ENCODE results near the gene MYO16. TPM values are rescaled to one million over a fixed set of nuclear protein-coding genes. Genes with fewer than 3 reads are reported as not detected.

The MYO16 gene
- polyA plus RNA-seq, 1 donor from 2014 or later: 2.5 TPM

DNA sequence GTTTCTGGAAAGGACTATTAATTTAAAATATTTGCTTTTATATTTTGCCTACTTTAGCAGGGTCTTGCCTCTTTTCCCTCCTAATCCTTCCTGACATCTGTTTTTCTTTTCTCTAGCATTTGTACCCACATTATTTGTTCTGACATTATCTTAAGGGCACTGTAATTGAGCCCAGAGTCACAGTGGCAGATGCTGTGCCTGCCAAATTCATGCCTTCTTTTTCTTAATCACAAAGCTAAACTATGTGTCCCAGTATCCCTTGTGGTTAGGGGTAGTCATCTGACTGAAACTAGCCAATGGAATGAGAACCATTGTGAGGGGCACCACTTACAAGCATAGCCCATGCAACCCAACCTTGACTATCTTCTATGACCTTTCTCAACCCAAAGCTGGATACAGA, 562.9 kb downstream of the MYO16 start:
- Histone ChIP-seq H3K36me3 (ENCODE audit: insufficient read depth, low read length) (no peaks in the 10 kb centered on the region), H4K20me1 (ENCODE audit: insufficient read depth) (no peaks in the 10 kb centered on the region), H3K9ac (ENCODE audit: low read length) (no peak overlapping the region), H3K79me2 (replicated peaks; ENCODE audit: insufficient read depth, low read length) (no peaks in the 10 kb centered on the region), H3K4me3 (ENCODE audit: low read length) (no peak overlapping the region), H3K9me2 (ENCODE audit: insufficient read depth, low read length) (no peaks in the 10 kb centered on the region), H3K4me2 (ENCODE audit: low read length) (no peak overlapping the region), H2AFZ (ENCODE audit: low read depth, low read length) (no peak overlapping the region), H3K27ac (ENCODE audit: low read length) (no peak overlapping the region), H3F3A (ENCODE audit: insufficient read depth, low read length, poor library complexity, severe bottlenecking) (no peaks in the 10 kb centered on the region), H3K9me3 (ENCODE audit: low read length) (no peaks in the 10 kb centered on the region), H3K27me3 (ENCODE audit: insufficient read depth, low read depth, low read length) (no peaks in the 10 kb centered on the region)
- TF ChIP-seq TAF1 (IDR thresholded peaks at IDR 0.05; ENCODE audit: low read depth) (no peak), POLR2AphosphoS5 (IDR thresholded peaks at IDR 0.05) (no peak), SMC3 (conservative IDR thresholded peaks at IDR 0.05; ENCODE audit: poor library complexity) (no peak), REST (IDR thresholded peaks at IDR 0.05; ENCODE audit: borderline replicate concordance) (no peak), MXI1 (conservative IDR thresholded peaks at IDR 0.05; ENCODE audit: poor library complexity, severe bottlenecking) (no peak), EZH2 (IDR thresholded peaks at IDR 0.05; ENCODE audit: borderline replicate concordance, insufficient read depth, low read length, poor library complexity, severe bottlenecking) (no peak), EP300 (conservative IDR thresholded peaks at IDR 0.05; ENCODE audit: poor library complexity, severe bottlenecking) (no peak), RAD21 (conservative IDR thresholded peaks at IDR 0.05) (no peak)
- TF ChIP-seq, protein P1, sequence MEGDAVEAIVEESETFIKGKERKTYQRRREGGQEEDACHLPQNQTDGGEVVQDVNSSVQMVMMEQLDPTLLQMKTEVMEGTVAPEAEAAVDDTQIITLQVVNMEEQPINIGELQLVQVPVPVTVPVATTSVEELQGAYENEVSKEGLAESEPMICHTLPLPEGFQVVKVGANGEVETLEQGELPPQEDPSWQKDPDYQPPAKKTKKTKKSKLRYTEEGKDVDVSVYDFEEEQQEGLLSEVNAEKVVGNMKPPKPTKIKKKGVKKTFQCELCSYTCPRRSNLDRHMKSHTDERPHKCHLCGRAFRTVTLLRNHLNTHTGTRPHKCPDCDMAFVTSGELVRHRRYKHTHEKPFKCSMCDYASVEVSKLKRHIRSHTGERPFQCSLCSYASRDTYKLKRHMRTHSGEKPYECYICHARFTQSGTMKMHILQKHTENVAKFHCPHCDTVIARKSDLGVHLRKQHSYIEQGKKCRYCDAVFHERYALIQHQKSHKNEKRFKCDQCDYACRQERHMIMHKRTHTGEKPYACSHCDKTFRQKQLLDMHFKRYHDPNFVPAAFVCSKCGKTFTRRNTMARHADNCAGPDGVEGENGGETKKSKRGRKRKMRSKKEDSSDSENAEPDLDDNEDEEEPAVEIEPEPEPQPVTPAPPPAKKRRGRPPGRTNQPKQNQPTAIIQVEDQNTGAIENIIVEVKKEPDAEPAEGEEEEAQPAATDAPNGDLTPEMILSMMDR (IDR thresholded peaks at IDR 0.05; ENCODE audit: poor library complexity, severe bottlenecking): no peak

DNA sequence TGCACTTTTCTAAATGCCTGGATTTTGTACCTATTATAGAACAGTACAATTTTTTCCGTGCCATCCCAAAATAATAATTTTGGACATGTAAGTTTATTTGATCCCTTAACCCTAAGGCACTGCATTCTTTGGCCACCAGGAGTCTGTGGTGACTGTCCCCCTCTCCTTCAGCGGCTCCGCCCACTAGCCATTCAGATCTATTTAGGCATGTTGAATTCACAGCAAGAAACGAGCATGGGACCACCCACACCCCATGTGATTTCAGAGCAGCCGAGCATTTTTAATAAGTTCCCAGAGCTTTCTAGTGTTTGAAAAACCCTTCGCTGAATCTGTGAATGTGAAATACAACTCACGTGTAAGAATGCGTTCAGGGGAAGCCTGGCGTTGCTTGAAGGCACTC, 567.5 kb downstream of the MYO16 start:
- Histone ChIP-seq H3K79me2 (replicated peaks; ENCODE audit: insufficient read depth, low read length) (no peaks in the 10 kb centered on the region), H3K36me3 (ENCODE audit: insufficient read depth, low read length) (no peaks in the 10 kb centered on the region), H3K9me3 (ENCODE audit: low read length) (no peaks in the 10 kb centered on the region), H3F3A (ENCODE audit: insufficient read depth, low read length, poor library complexity, severe bottlenecking) (no peaks in the 10 kb centered on the region), H3K9me2 (ENCODE audit: insufficient read depth, low read length) (no peaks in the 10 kb centered on the region), H3K4me3 (ENCODE audit: low read length) (no peak overlapping the region), H3K27ac (ENCODE audit: low read length) (no peak overlapping the region), H3K9ac (ENCODE audit: low read length) (no peak overlapping the region), H3K27me3 (ENCODE audit: insufficient read depth, low read depth, low read length) (no peaks in the 10 kb centered on the region), H3K4me2 (ENCODE audit: low read length) (no peak overlapping the region), H2AFZ (ENCODE audit: low read depth, low read length) (no peak overlapping the region), H4K20me1 (ENCODE audit: insufficient read depth) (no peaks in the 10 kb centered on the region)
- no peak for TF ChIP-seq MXI1 (conservative IDR thresholded peaks at IDR 0.05; ENCODE audit: poor library complexity, severe bottlenecking)
- TF ChIP-seq EZH2 (IDR thresholded peaks at IDR 0.05; ENCODE audit: borderline replicate concordance, insufficient read depth, low read length, poor library complexity, severe bottlenecking): no peak
- TF ChIP-seq POLR2AphosphoS5 (IDR thresholded peaks at IDR 0.05): no peak
- no peak for TF ChIP-seq EP300 (conservative IDR thresholded peaks at IDR 0.05; ENCODE audit: poor library complexity, severe bottlenecking)
- no peak for TF ChIP-seq REST (IDR thresholded peaks at IDR 0.05; ENCODE audit: borderline replicate concordance)
- TF ChIP-seq, protein P1 (IDR thresholded peaks at IDR 0.05; ENCODE audit: poor library complexity, severe bottlenecking): no peak
- no peak for TF ChIP-seq TAF1 (IDR thresholded peaks at IDR 0.05; ENCODE audit: low read depth)
- no peak for TF ChIP-seq RAD21 (conservative IDR thresholded peaks at IDR 0.05)
- TF ChIP-seq SMC3 (conservative IDR thresholded peaks at IDR 0.05; ENCODE audit: poor library complexity): no peak

Measured in neural cell (in vitro differentiated cells).